OCI-LY3 (cell line): ENCODE data around the gene SLC2A11.
"Not testable (repeated sequence)": the region's sequence is repeated elsewhere in the genome, so short reads cannot be mapped to it uniquely, and the experiment has no call there.

Source experiments
- EZH2phosphoT487 ChIP-seq: fragments of 200-600 bp; shearing (Covaris generic); IDR thresholded peaks from 2 replicates; pipeline ENCODE4 v1.6.1; 2018; ENCODE audit warnings: antibody characterized with exemption, mixed run types, low read depth
- TF ChIP-seq, protein P1 (sequence below): fragments of 200-600, 300-600 bp; sonication (generic); IDR thresholded peaks from 2 replicates; pipeline ENCODE4 v1.5.1; 2014; ENCODE audit warnings: antibody characterized with exemption, low read length, low read depth

- TF ChIP-seq, protein P1, sequence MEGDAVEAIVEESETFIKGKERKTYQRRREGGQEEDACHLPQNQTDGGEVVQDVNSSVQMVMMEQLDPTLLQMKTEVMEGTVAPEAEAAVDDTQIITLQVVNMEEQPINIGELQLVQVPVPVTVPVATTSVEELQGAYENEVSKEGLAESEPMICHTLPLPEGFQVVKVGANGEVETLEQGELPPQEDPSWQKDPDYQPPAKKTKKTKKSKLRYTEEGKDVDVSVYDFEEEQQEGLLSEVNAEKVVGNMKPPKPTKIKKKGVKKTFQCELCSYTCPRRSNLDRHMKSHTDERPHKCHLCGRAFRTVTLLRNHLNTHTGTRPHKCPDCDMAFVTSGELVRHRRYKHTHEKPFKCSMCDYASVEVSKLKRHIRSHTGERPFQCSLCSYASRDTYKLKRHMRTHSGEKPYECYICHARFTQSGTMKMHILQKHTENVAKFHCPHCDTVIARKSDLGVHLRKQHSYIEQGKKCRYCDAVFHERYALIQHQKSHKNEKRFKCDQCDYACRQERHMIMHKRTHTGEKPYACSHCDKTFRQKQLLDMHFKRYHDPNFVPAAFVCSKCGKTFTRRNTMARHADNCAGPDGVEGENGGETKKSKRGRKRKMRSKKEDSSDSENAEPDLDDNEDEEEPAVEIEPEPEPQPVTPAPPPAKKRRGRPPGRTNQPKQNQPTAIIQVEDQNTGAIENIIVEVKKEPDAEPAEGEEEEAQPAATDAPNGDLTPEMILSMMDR: not testable (repeated sequence)
- TF ChIP-seq EZH2phosphoT487: not testable (repeated sequence)
Measured at GRCh38 chr22:23900227-23900626, 42.6 kb downstream of the SLC2A11 start.
